Spinal cord (tissue), 10 donors: Measurements from ENCODE around the gene CARHSP1. TPM values are rescaled to one million over a fixed set of nuclear protein-coding genes. Genes with fewer than 3 reads are reported as not detected.

Source experiments
- DNase-seq, 6 donors: peaks; one replicate each; pipeline versions ENCODE4 v3.0.0 to v3.0.0-alpha.2; 2013 to 2015; ENCODE audit warnings: low spot score in 6 of 6, low read depth in 4 of 6
- H3K27ac ChIP-seq: one replicate; pipeline ENCODE4 v1.5.1; 2013; ENCODE audit warnings: low read depth, low read length, control low read depth
- H3K27me3 ChIP-seq: one replicate; pipeline ENCODE4 v1.6.1; 2013; ENCODE audit warnings: low read length; ENCODE audit not compliant: control insufficient read depth, insufficient read depth
- H3K36me3 ChIP-seq: one replicate; pipeline ENCODE4 v1.6.1; 2013; ENCODE audit warnings: low read length; ENCODE audit not compliant: control insufficient read depth, insufficient read depth
- H3K4me1 ChIP-seq: one replicate; pipeline ENCODE4 v1.6.1; 2013; ENCODE audit warnings: low read length; ENCODE audit not compliant: control insufficient read depth, insufficient read depth
- H3K4me3 ChIP-seq: one replicate; pipeline ENCODE4 v1.5.1; 2013; ENCODE audit warnings: low read depth, low read length, control low read depth
- H3K9me3 ChIP-seq: one replicate; pipeline ENCODE4 v1.6.1; 2013; ENCODE audit warnings: low read length; ENCODE audit not compliant: control insufficient read depth, insufficient read depth
- WGBS: methylation state at CpG from one replicate; pipeline ENCODE4 v1.1.5; 2013; ENCODE audit warnings: missing lambda C conversion rate; ENCODE audit not compliant: insufficient coverage; 5-methylcytosine and 5-hydroxymethylcytosine counted together
- polyA plus RNA-seq, 2 donors: library from polyadenylated mRNA; unstranded; fragments of 120-200 nt; gene quantifications; one replicate each; pipeline ENCODE4 v1.2.1, GENCODE V29; 2013; ENCODE audit not compliant: insufficient read length in 2 of 2
- total RNA-seq, 2 donors: library from RNA; depleted of rRNA in 1 of 2; stranded (reverse); fragments of 120-200 nt in 1 of 2; fragments of >200 nt in 1 of 2; gene quantifications; one replicate each; pipeline versions ENCODE4 v1.2.3 to v1.2.4, GENCODE V29; 2013 to 2014
- donor health status: healthy.

CARHSP1 gene
- total and polyA plus RNA-seq, 4 donors, result 42.0 to 95.8 (median 75.1) TPM

GRCh38 chr16:8907096-8907495 lies 38.3 kb upstream of the CARHSP1 start:
- 100% methylated on average over 3 of the region's 4 CpGs for WGBS
- Histone ChIP-seq H3K4me1 (no peaks in the 10 kb centered on the region), H3K36me3 (peaks cover 68% of the 10 kb centered on the region), H3K4me3 (no peak overlapping the region), H3K27ac (no peak overlapping the region), H3K27me3 (no peaks in the 10 kb centered on the region), H3K9me3 (no peaks in the 10 kb centered on the region)
- no peak for DNase-seq

- no peaks in the 10 kb centered on the region for H3K4me1 ChIP-seq
- WGBS, result 83% methylated on average over 5 of the region's 14 CpGs
- H3K36me3 ChIP-seq, result peaks cover 68% of the 10 kb centered on the region
- no peak overlapping the region for H3K4me3 ChIP-seq
- H3K27me3 ChIP-seq, result no peaks in the 10 kb centered on the region
- H3K9me3 ChIP-seq, result no peaks in the 10 kb centered on the region
- no peak for DNase-seq
- no peak overlapping the region for H3K27ac ChIP-seq
Observed at GRCh38 chr16:8905795-8906591, 37.2 kb upstream of the CARHSP1 start.

- peak in 2 of 6 donors; percentile 38 to 62 for DNase-seq
- Histone ChIP-seq H3K9me3 (no peaks in the 10 kb centered on the region), H3K27ac (no peak overlapping the region), H3K27me3 (no peaks in the 10 kb centered on the region), H3K36me3 (peaks cover 66% of the 10 kb centered on the region), H3K4me1 (no peaks in the 10 kb centered on the region), H3K4me3 (no peak overlapping the region)
- WGBS, result 79% methylated on average over 11 of the region's 13 CpGs
Observed at GRCh38 chr16:8905168-8905762, 36.5 kb upstream of the CARHSP1 start.

GRCh38 chr16:8904018-8904430 lies 35.2 kb upstream of the CARHSP1 start:
- Histone ChIP-seq H3K4me3 (no peak overlapping the region), H3K9me3 (no peaks in the 10 kb centered on the region), H3K36me3 (peaks cover 63% of the 10 kb centered on the region), H3K27me3 (no peaks in the 10 kb centered on the region), H3K4me1 (no peaks in the 10 kb centered on the region), H3K27ac (no peak overlapping the region)
- DNase-seq, result no peak
- 92% methylated on average over 8 of the region's 8 CpGs for WGBS

- Histone ChIP-seq H3K4me1 (no peaks in the 10 kb centered on the region), H3K9me3 (no peaks in the 10 kb centered on the region), H3K4me3 (no peak overlapping the region), H3K27me3 (no peaks in the 10 kb centered on the region), H3K27ac (no peak overlapping the region), H3K36me3 (peaks cover 68% of the 10 kb centered on the region)
- WGBS, result 98% methylated on average over 9 of the region's 9 CpGs
- DNase-seq, result no peak
Observed at GRCh38 chr16:8903004-8903403, 34.2 kb upstream of the CARHSP1 start.

GRCh38 chr16:8901320-8901861 lies 32.6 kb upstream of the CARHSP1 start:
- WGBS, result 82% methylated on average over 11 of the region's 13 CpGs
- Histone ChIP-seq H3K27ac (no peak overlapping the region), H3K4me3 (no peak overlapping the region), H3K4me1 (no peaks in the 10 kb centered on the region), H3K9me3 (no peaks in the 10 kb centered on the region), H3K27me3 (no peaks in the 10 kb centered on the region), H3K36me3 (peaks cover 72% of the 10 kb centered on the region)
- peak in 1 of 6 donors; percentile 30 for DNase-seq

GRCh38 chr16:8900343-8900742 lies 31.5 kb upstream of the CARHSP1 start:
- Histone ChIP-seq H3K27ac (no peak overlapping the region), H3K4me3 (no peak overlapping the region), H3K9me3 (no peaks in the 10 kb centered on the region), H3K27me3 (no peaks in the 10 kb centered on the region), H3K4me1 (no peaks in the 10 kb centered on the region), H3K36me3 (peaks cover 71% of the 10 kb centered on the region)
- WGBS, result no CpG with 5 or more reads among the region's 5 CpGs
- DNase-seq, result no peak

- Histone ChIP-seq H3K36me3 (peaks cover 72% of the 10 kb centered on the region), H3K27ac (no peak overlapping the region), H3K9me3 (no peaks in the 10 kb centered on the region), H3K4me3 (no peak overlapping the region), H3K27me3 (no peaks in the 10 kb centered on the region), H3K4me1 (no peaks in the 10 kb centered on the region)
- WGBS, result 89% methylated on average over 4 of the region's 9 CpGs
- no peak for DNase-seq
Observed at GRCh38 chr16:8899709-8900317, 31.0 kb upstream of the CARHSP1 start.

- H3K27me3 ChIP-seq, result no peaks in the 10 kb centered on the region
- no peak overlapping the region for H3K4me3 ChIP-seq
- DNase-seq, result no peak
- peaks cover 72% of the 10 kb centered on the region for H3K36me3 ChIP-seq
- H3K4me1 ChIP-seq, result peaks cover 4% of the 10 kb centered on the region
- H3K9me3 ChIP-seq, result no peaks in the 10 kb centered on the region
- 100% methylated on average over 3 of the region's 3 CpGs for WGBS
- no peak overlapping the region for H3K27ac ChIP-seq
Observed at GRCh38 chr16:8898660-8899318, 30.0 kb upstream of the CARHSP1 start.
